ENCODE results near the gene OR52H1. TPM values are rescaled to one million over a fixed set of nuclear protein-coding genes. Genes with fewer than 3 reads are reported as not detected.

The OR52H1 gene
- total RNA-seq, 1 donor from 2014 or later, result not detected

DNA sequence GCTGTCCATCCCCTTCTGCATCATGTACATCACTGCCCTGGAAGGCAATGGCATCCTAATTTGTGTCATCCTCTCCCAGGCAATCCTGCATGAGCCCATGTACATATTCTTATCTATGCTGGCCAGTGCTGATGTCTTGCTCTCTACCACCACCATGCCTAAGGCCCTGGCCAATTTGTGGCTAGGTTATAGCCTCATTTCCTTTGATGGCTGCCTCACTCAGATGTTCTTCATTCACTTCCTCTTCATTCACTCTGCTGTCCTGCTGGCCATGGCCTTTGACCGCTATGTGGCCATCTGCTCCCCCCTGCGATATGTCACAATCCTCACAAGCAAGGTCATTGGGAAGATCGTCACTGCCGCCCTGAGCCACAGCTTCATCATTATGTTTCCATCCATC, 32.7 kb upstream of the OR52H1 start:
- H3K9me3 Mint-ChIP-seq, result no peaks in the 10 kb centered on the region

DNA sequence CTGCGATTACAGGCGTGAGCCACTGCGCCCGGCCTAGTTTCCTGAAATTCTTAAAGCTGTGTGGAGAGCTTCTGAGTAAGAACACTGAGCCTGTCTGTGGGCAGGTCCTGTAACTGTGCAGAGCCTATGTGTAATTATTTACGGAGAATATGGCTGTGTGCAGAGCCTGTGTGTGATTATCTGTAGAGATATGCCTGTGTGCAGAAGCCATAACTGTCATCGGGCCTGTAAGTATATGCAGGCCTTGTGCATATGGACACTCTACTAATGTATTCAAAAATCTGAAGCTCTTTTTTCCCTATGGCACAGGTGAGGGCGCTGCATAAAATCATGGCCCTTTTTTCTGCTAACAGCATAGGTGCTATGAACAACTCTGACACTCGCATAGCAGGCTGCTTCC, 32.2 kb upstream of the OR52H1 start, which contains the start of gene OR52B6:
Gene OR52B6, plus strand, starts transcription at position 301 of the 400 bp plus-strand sequence. Its CDS starts 0 bp downstream, at position 301.
- Histone ChIP-seq H3K4me3 (no peak within 1 kb of the TSS), H2AFZ (replicated peaks) (no peak within 1 kb of the TSS), H4K20me1 (ENCODE audit: low read depth) (no peaks in the 10 kb centered on the region), H3K27me3 (no peaks in the 10 kb centered on the region), H3K9ac (no peak within 1 kb of the TSS), H3K36me3 (no peaks in the 10 kb centered on the region), H3K4me2 (no peak within 1 kb of the TSS), H3K79me2 (ENCODE audit: low read depth) (no peaks in the 10 kb centered on the region), H3F3A (ENCODE audit: low read depth) (no peaks in the 10 kb centered on the region), H3K9me3 (ENCODE audit: low read depth) (no peaks in the 10 kb centered on the region), H3K27ac (no peak within 1 kb of the TSS), H3K4me1 (no peaks in the 10 kb centered on the region)
- no peaks in the 10 kb centered on the region for H3K36me3 Mint-ChIP-seq
- no peaks in the 10 kb centered on the region for H3K4me1 Mint-ChIP-seq
- no peak within 1 kb of the TSS for H3K27ac Mint-ChIP-seq
- no peak for DNase-seq (ENCODE audit: low spot score)
- no peaks in the 10 kb centered on the region for H3K27me3 Mint-ChIP-seq (ENCODE audit: insufficient read depth, low read depth)
- H3K4me3 Mint-ChIP-seq, result no peak within 1 kb of the TSS
- H3K9me3 Mint-ChIP-seq, result no peaks in the 10 kb centered on the region
- TF ChIP-seq EZH2phosphoT487 (IDR thresholded peaks at IDR 0.05) (no peak), EZH2 (IDR thresholded peaks at IDR 0.05) (no peak), CTCF (IDR thresholded peaks at IDR 0.05) (no peak)

More for the DNA sequence above, 32.7 kb upstream of the OR52H1 start:
- no peak for TF ChIP-seq EZH2 (IDR thresholded peaks at IDR 0.05)
- TF ChIP-seq CTCF (IDR thresholded peaks at IDR 0.05), result no peak
- no peak for TF ChIP-seq EZH2phosphoT487 (IDR thresholded peaks at IDR 0.05)
- H3K27me3 Mint-ChIP-seq (ENCODE audit: insufficient read depth, low read depth), result no peaks in the 10 kb centered on the region
- no peaks in the 10 kb centered on the region for H3K79me2 ChIP-seq (ENCODE audit: low read depth)
- H3K4me2 ChIP-seq, result no peak overlapping the region
- H3K9ac ChIP-seq, result no peak overlapping the region
- no peak overlapping the region for H2AFZ ChIP-seq (replicated peaks)
- H3K27me3 ChIP-seq, result no peaks in the 10 kb centered on the region
- no peak for DNase-seq (ENCODE audit: low spot score)
- no peak overlapping the region for H3K4me3 ChIP-seq
- no peaks in the 10 kb centered on the region for H3F3A ChIP-seq (ENCODE audit: low read depth)
- H3K9me3 ChIP-seq (ENCODE audit: low read depth), result no peaks in the 10 kb centered on the region
- no peaks in the 10 kb centered on the region for H3K36me3 Mint-ChIP-seq
- H4K20me1 ChIP-seq (ENCODE audit: low read depth), result no peaks in the 10 kb centered on the region
- no peaks in the 10 kb centered on the region for H3K36me3 ChIP-seq
- H3K4me1 ChIP-seq, result no peaks in the 10 kb centered on the region
- no peak overlapping the region for H3K4me3 Mint-ChIP-seq
- no peaks in the 10 kb centered on the region for H3K4me1 Mint-ChIP-seq
- H3K27ac Mint-ChIP-seq, result no peak overlapping the region
- H3K27ac ChIP-seq, result no peak overlapping the region

DNA sequence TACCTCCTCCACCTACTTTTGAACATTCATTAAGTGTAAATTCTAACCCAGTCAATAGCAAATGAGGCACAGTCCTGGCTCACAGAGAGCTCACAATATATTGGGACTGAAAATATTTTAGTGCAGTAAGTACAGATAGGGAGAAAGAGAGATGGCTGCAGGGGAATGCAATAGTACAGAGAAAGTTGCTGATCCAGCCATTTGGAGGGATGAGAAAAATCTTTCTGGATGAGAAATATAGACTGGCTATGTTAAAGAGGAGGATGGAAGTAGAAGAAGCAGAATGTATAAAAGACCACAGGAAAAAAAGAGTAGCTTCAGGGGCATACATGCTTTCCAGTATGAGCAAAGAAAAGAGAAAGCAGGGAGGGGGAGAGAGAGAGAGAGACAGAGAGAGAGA, 28.8 kb upstream of the OR52H1 start:
- no peaks in the 10 kb centered on the region for H3F3A ChIP-seq (ENCODE audit: low read depth)
- no peaks in the 10 kb centered on the region for H3K36me3 ChIP-seq
- no peak overlapping the region for H3K27ac ChIP-seq
- no peak overlapping the region for H3K4me2 ChIP-seq
- no peak overlapping the region for H3K4me3 ChIP-seq
- no peaks in the 10 kb centered on the region for H3K9me3 Mint-ChIP-seq
- no peaks in the 10 kb centered on the region for H3K4me1 Mint-ChIP-seq
- no peak overlapping the region for H3K9ac ChIP-seq
- no peaks in the 10 kb centered on the region for H3K27me3 ChIP-seq
- no peaks in the 10 kb centered on the region for H3K36me3 Mint-ChIP-seq
- no peak for DNase-seq (ENCODE audit: low spot score)
- H3K27ac Mint-ChIP-seq, result no peak overlapping the region
- H3K79me2 ChIP-seq (ENCODE audit: low read depth), result no peaks in the 10 kb centered on the region
- H4K20me1 ChIP-seq (ENCODE audit: low read depth), result no peaks in the 10 kb centered on the region
- H3K4me3 Mint-ChIP-seq, result no peak overlapping the region
- no peaks in the 10 kb centered on the region for H3K9me3 ChIP-seq (ENCODE audit: low read depth)
- no peaks in the 10 kb centered on the region for H3K4me1 ChIP-seq
- no peak overlapping the region for H2AFZ ChIP-seq (replicated peaks)
- H3K27me3 Mint-ChIP-seq (ENCODE audit: insufficient read depth, low read depth), result no peaks in the 10 kb centered on the region
- TF ChIP-seq CTCF (IDR thresholded peaks at IDR 0.05) (no peak), EZH2 (IDR thresholded peaks at IDR 0.05) (no peak), EZH2phosphoT487 (IDR thresholded peaks at IDR 0.05) (no peak)

Measured in neural progenitor cell (in vitro differentiated cells).